Measurements from ENCODE around the gene E2F4. TPM values are rescaled to one million over a fixed set of nuclear protein-coding genes. Genes with fewer than 3 reads are reported as not detected.

The E2F4 gene
- total and polyA plus RNA-seq, 2 of the 13 experiments (the other 11 are each of a cell fraction or from before 2014, with no cell fraction given) = 84.8 to 91.2 TPM

GRCh38 chr16:67228034-67228785 lies 36.3 kb downstream of the E2F4 start:
- BruUV-seq (replicated peaks) = no TSS peak
- Histone ChIP-seq H3K4me1 (ENCODE audit: insufficient read depth, low read length) (peaks cover 34% of the 10 kb centered on the region), H3K27ac (ENCODE audit: extremely low read length, insufficient read depth, low read length) (peak overlapping the region; percentile 55), H4K20me1 (ENCODE audit: insufficient read depth, low read length) (no peaks in the 10 kb centered on the region; the same call in 1 of the 2 replicates), H3K4me3 (replicated peaks in 1 of 3; ENCODE audit: insufficient read depth in 1 of 3, low read depth in 2 of 3, low read length in 3 of 3) (peak overlapping the region; percentile 97 to 100 (median 98)), H3K9me3 (ENCODE audit: low read length) (no peaks in the 10 kb centered on the region), H3K9ac (ENCODE audit: insufficient read depth, low read depth, low read length) (peak overlapping the region; percentile 98), H3K27me3 (ENCODE audit: control insufficient read depth in 1 of 2, insufficient read depth in 2 of 2, low read length in 2 of 2) (peaks cover 0 to 4% of the 10 kb centered on the region in 2 experiments; a peak in 1 of 5 replicates), H3K36me3 (replicated peaks in 1 of 2; ENCODE audit: control insufficient read depth in 1 of 2, insufficient read depth in 2 of 2, low read length in 2 of 2) (peaks cover 28 to 40% of the 10 kb centered on the region in 2 experiments), H3K79me2 (ENCODE audit: insufficient read depth, low read length) (peaks cover 17% of the 10 kb centered on the region), H2AFZ (ENCODE audit: low read length) (no peak overlapping the region), H3K4me2 (ENCODE audit: low read depth, low read length) (peak overlapping the region; percentile 99)
- intact Hi-C loops (cut with micrococcal nuclease; ENCODE audit: unreplicated experiment) (loop anchor here (5.0 kb wide), 1 partner anchor 41 kb away; no protein-coding TSS in a partner anchor), in situ Hi-C loops (cut with HindIII; ENCODE audit: extremely low pct_ligation_motif_present, low pct_unique_long_range_greater_than_20kb) (no loop called here)
- CTCF ChIA-PET (ENCODE audit: low intra/inter-chr PET ratio, low total read pairs) = no interaction called here
- POLR2A ChIA-PET = interaction anchor here (1.7 kb wide), 1 partner anchor 35 kb away, joined by 8 read pairs; no protein-coding TSS in a partner anchor
- TF ChIP-seq AGO2 (optimal IDR thresholded peaks at IDR 0.05; ENCODE audit: low read depth, low read length) (peak; percentile 30), MZF1 (CRISPR knock-in tag; IDR thresholded peaks at IDR 0.05; ENCODE audit: borderline replicate concordance) (0 out of 2 replicates have a peak, but pooled peaks have one; percentile 61), ARNT2 (CRISPR knock-in tag; IDR thresholded peaks at IDR 0.05; ENCODE audit: low read depth) (no peak), ATAD3A (CRISPR knock-in tag; IDR thresholded peaks at IDR 0.05) (no peak), SNAPC2 (CRISPR knock-in tag; IDR thresholded peaks at IDR 0.05) (no peak)
- DNase-seq (ENCODE audit: low spot score) (no peak), FAIRE-seq (no peak), ATAC-seq (no peak)
- 91% methylated on average over 9 of the region's 9 CpGs for WGBS (ENCODE audit: low lambda C conversion rate)

GRCh38 chr16:67228905-67229304 lies 37.0 kb downstream of the E2F4 start:
- H4K20me1 ChIP-seq (ENCODE audit: insufficient read depth, low read length) = no peaks in the 10 kb centered on the region; the same call in 1 of the 2 replicates
- H3K27me3 ChIP-seq (ENCODE audit: control insufficient read depth in 1 of 2, insufficient read depth in 2 of 2, low read length in 2 of 2) = peaks cover 0 to 4% of the 10 kb centered on the region in 2 experiments; a peak in 1 of 5 replicates
- no peak overlapping the region for H3K27ac ChIP-seq (ENCODE audit: extremely low read length, insufficient read depth, low read length)
- no peak overlapping the region for H3K4me3 ChIP-seq (replicated peaks in 1 of 3; ENCODE audit: insufficient read depth in 1 of 3, low read depth in 2 of 3, low read length in 3 of 3)
- ATAC-seq (no peak), DNase-seq (ENCODE audit: low spot score) (no peak), FAIRE-seq (no peak)
- no peak overlapping the region for H2AFZ ChIP-seq (ENCODE audit: low read length)
- ChIA-PET POLR2A (no interaction called here), CTCF (ENCODE audit: low intra/inter-chr PET ratio, low total read pairs) (no interaction called here)
- intact Hi-C loops (cut with micrococcal nuclease; ENCODE audit: unreplicated experiment) = loop anchor here (5.0 kb wide), 1 partner anchor 42 kb away; no protein-coding TSS in a partner anchor
- 98% methylated on average over 9 of the region's 9 CpGs for WGBS (ENCODE audit: low lambda C conversion rate)
- BruUV-seq (replicated peaks) = no TSS peak
- in situ Hi-C loops (cut with HindIII; ENCODE audit: extremely low pct_ligation_motif_present, low pct_unique_long_range_greater_than_20kb) = no loop called here
- H3K4me1 ChIP-seq (ENCODE audit: insufficient read depth, low read length) = peaks cover 29% of the 10 kb centered on the region
- H3K9ac ChIP-seq (ENCODE audit: insufficient read depth, low read depth, low read length) = no peak overlapping the region
- no peaks in the 10 kb centered on the region for H3K9me3 ChIP-seq (ENCODE audit: low read length)
- H3K4me2 ChIP-seq (ENCODE audit: low read depth, low read length) = no peak overlapping the region
- peaks cover 17% of the 10 kb centered on the region for H3K79me2 ChIP-seq (ENCODE audit: insufficient read depth, low read length)
- H3K36me3 ChIP-seq (replicated peaks in 1 of 2; ENCODE audit: control insufficient read depth in 1 of 2, insufficient read depth in 2 of 2, low read length in 2 of 2) = peaks cover 32 to 40% of the 10 kb centered on the region in 2 experiments
- TF ChIP-seq ZBTB46 (CRISPR knock-in tag; IDR thresholded peaks at IDR 0.05; ENCODE audit: borderline replicate concordance) (no peak), ZNF530 (CRISPR knock-in tag; IDR thresholded peaks at IDR 0.05; ENCODE audit: low read depth) (no peak), KDM3A (CRISPR knock-in tag; IDR thresholded peaks at IDR 0.05; ENCODE audit: low read depth) (no peak), HNRNPH1 (optimal IDR thresholded peaks at IDR 0.05; ENCODE audit: low read depth, low read length) (no peak), ZNF704 (CRISPR knock-in tag; IDR thresholded peaks at IDR 0.05; ENCODE audit: borderline replicate concordance) (no peak), ATF4 (CRISPR knock-in tag; IDR thresholded peaks at IDR 0.05) (no peak), ELF3 (CRISPR knock-in tag; IDR thresholded peaks at IDR 0.05) (no peak), ETV5 (CRISPR knock-in tag; IDR thresholded peaks at IDR 0.05; ENCODE audit: borderline replicate concordance) (no peak)
